Smooth muscle cell (in vitro differentiated cells): Measurements from ENCODE around the gene TRANK1. TPM values are rescaled to one million over a fixed set of nuclear protein-coding genes. Genes with fewer than 3 reads are reported as not detected.
A peak's percentile ranks its signal among the peaks of the same experiment; 100 is the strongest.

Experiments used
- DNase-seq: peaks from one replicate; lab custom pipeline; 2025; ENCODE audit not compliant: unreplicated experiment; lab: John Stamatoyannopoulos, UW
- H2AFZ ChIP-seq: fragments of 200-600 bp; sonication (generic); 2 replicates; pipeline ENCODE4 v1.6.0; 2016; ENCODE audit warnings: antibody characterized with exemption, low read depth, mild to moderate bottlenecking
- H3F3A ChIP-seq: fragments of 200-600 bp; sonication (generic); 2 replicates; pipeline ENCODE4 v1.6.0; 2017; ENCODE audit warnings: antibody characterized with exemption, low read depth
- H3K27ac ChIP-seq: fragments of 200-600 bp; sonication (generic); 2 replicates; pipeline ENCODE4 v1.5.1; 2016; ENCODE audit warnings: low read depth, mild to moderate bottlenecking
- H3K27me3 ChIP-seq: fragments of 200-600 bp; sonication (generic); 2 replicates; pipeline ENCODE4 v1.6.1; 2016; ENCODE audit warnings: low read depth, mild to moderate bottlenecking
- H3K36me3 ChIP-seq: fragments of 200-600 bp; sonication (generic); 2 replicates; pipeline ENCODE4 v1.5.1; 2016; ENCODE audit warnings: low read depth
- H3K4me1 ChIP-seq: fragments of 200-600 bp; sonication (generic); 2 replicates; pipeline ENCODE4 v1.5.1; 2016; ENCODE audit warnings: low read depth
- H3K4me2 ChIP-seq: fragments of 200-600 bp; sonication (generic); 2 replicates; pipeline ENCODE4 v1.6.0; 2016; ENCODE audit warnings: mild to moderate bottlenecking
- H3K4me3 ChIP-seq: fragments of 200-600 bp; sonication (generic); 2 replicates; pipeline ENCODE4 v1.5.1; 2016; ENCODE audit warnings: mild to moderate bottlenecking
- H3K79me2 ChIP-seq: fragments of 200-600 bp; sonication (generic); 2 replicates; pipeline ENCODE4 v1.6.0; 2016; ENCODE audit warnings: low read depth, mild to moderate bottlenecking
- H3K9ac ChIP-seq: fragments of 200-600 bp; sonication (generic); 2 replicates; pipeline ENCODE4 v1.6.0; 2016; ENCODE audit warnings: low read depth
- H3K9me3 ChIP-seq: fragments of 200-600 bp; sonication (generic); replicated peaks from 2 replicates; pipeline ENCODE4 v1.5.1; 2016; ENCODE audit warnings: low read depth
- H4K20me1 ChIP-seq: fragments of 200-600 bp; sonication (generic); 2 replicates; pipeline ENCODE4 v1.6.0; 2016; ENCODE audit warnings: low read depth
- CTCF ChIP-seq: fragments of 200-600 bp; sonication (generic); IDR thresholded peaks from 2 replicates; pipeline ENCODE4 v1.5.1; 2017; ENCODE audit warnings: borderline replicate concordance, mild to moderate bottlenecking, antibody characterized with exemption; ENCODE audit not compliant: insufficient read depth, poor library complexity, severe bottlenecking
- WGBS: methylation state at CpG from one replicate; pipeline ENCODE4 v1.1.7; 2016; ENCODE audit warnings: low lambda C conversion rate; 5-methylcytosine and 5-hydroxymethylcytosine counted together
- polyA plus RNA-seq: library from polyadenylated mRNA; unstranded; fragments of >200 nt; fragmentation: Nextera tagmentation; extraction: Ambion mirVana; gene quantifications from 2 replicates; pipeline ENCODE4 v1.2.1, GENCODE V29; 2016
- total RNA-seq: library from RNA; depleted of rRNA; stranded (reverse); fragments of >200 nt; gene quantifications from 2 replicates; pipeline ENCODE4 v1.2.3, GENCODE V29; 2014

The TRANK1 gene
- total and polyA plus RNA-seq, 2 experiments from 2014 or later: 2.4 to 5.2 TPM

GRCh38 chr3:36989005-36989404, 44.2 kb upstream of the TRANK1 start:
- Histone ChIP-seq H3K4me3 (peak overlapping the region; percentile 62), H3K27me3 (no peaks in the 10 kb centered on the region), H3K9ac (no peak overlapping the region), H2AFZ (no peak overlapping the region), H3K9me3 (no peaks in the 10 kb centered on the region), H3F3A (peaks cover 4% of the 10 kb centered on the region), H3K36me3 (peaks cover 8% of the 10 kb centered on the region), H3K4me2 (peak overlapping the region; percentile 89), H3K4me1 (peaks cover 28% of the 10 kb centered on the region), H3K79me2 (peaks cover 48% of the 10 kb centered on the region), H3K27ac (peak overlapping the region; percentile 6), H4K20me1 (peaks cover 57% of the 10 kb centered on the region)
- 94% methylated on average over 3 of the region's 3 CpGs for WGBS
- no peak for DNase-seq
- TF ChIP-seq CTCF: no peak

- Histone ChIP-seq H3K4me1 (peaks cover 27% of the 10 kb centered on the region), H3K27ac (no peak overlapping the region), H3K27me3 (no peaks in the 10 kb centered on the region), H3K9me3 (no peaks in the 10 kb centered on the region), H4K20me1 (peaks cover 57% of the 10 kb centered on the region), H3K9ac (no peak overlapping the region), H3K4me2 (peak overlapping the region; percentile 89), H3F3A (peaks cover 4% of the 10 kb centered on the region), H2AFZ (no peak overlapping the region), H3K36me3 (peaks cover 8% of the 10 kb centered on the region), H3K4me3 (no peak overlapping the region), H3K79me2 (peaks cover 48% of the 10 kb centered on the region)
- no peak for DNase-seq
- TF ChIP-seq CTCF: no peak
- WGBS: 85% methylated on average over 2 of the region's 2 CpGs
Observed at GRCh38 chr3:36988356-36988755, 43.5 kb upstream of the TRANK1 start.

GRCh38 chr3:36981006-36981405, 36.2 kb upstream of the TRANK1 start:
- H3K4me1 ChIP-seq: no peaks in the 10 kb centered on the region
- no peaks in the 10 kb centered on the region for H3K9me3 ChIP-seq
- peaks cover 6% of the 10 kb centered on the region for H3K36me3 ChIP-seq
- H2AFZ ChIP-seq: no peak overlapping the region
- no peak overlapping the region for H3K9ac ChIP-seq
- H3K4me2 ChIP-seq: no peak overlapping the region
- 95% methylated on average over 4 of the region's 4 CpGs for WGBS
- TF ChIP-seq CTCF: no peak
- no peak for DNase-seq
- H3K79me2 ChIP-seq: no peaks in the 10 kb centered on the region
- no peak overlapping the region for H3K4me3 ChIP-seq
- H3K27ac ChIP-seq: no peak overlapping the region
- H4K20me1 ChIP-seq: no peaks in the 10 kb centered on the region
- H3K27me3 ChIP-seq: no peaks in the 10 kb centered on the region
- no peaks in the 10 kb centered on the region for H3F3A ChIP-seq

GRCh38 chr3:36973139-36973538, 28.3 kb upstream of the TRANK1 start:
- Histone ChIP-seq H3K4me2 (no peak overlapping the region), H3K36me3 (no peaks in the 10 kb centered on the region), H3K27me3 (no peaks in the 10 kb centered on the region), H3K9ac (no peak overlapping the region), H3K9me3 (no peaks in the 10 kb centered on the region), H4K20me1 (no peaks in the 10 kb centered on the region), H3K4me3 (no peak overlapping the region), H3F3A (no peaks in the 10 kb centered on the region), H2AFZ (no peak overlapping the region), H3K27ac (no peak overlapping the region), H3K4me1 (peaks cover 18% of the 10 kb centered on the region), H3K79me2 (no peaks in the 10 kb centered on the region)
- no peak for TF ChIP-seq CTCF
- no peak for DNase-seq
- 100% methylated on average over 1 of the region's 1 CpG for WGBS
